ENCODE data around the gene APEH.
A peak's percentile ranks its signal among the peaks of the same experiment; 100 is the strongest.

Gene APEH

DNA sequence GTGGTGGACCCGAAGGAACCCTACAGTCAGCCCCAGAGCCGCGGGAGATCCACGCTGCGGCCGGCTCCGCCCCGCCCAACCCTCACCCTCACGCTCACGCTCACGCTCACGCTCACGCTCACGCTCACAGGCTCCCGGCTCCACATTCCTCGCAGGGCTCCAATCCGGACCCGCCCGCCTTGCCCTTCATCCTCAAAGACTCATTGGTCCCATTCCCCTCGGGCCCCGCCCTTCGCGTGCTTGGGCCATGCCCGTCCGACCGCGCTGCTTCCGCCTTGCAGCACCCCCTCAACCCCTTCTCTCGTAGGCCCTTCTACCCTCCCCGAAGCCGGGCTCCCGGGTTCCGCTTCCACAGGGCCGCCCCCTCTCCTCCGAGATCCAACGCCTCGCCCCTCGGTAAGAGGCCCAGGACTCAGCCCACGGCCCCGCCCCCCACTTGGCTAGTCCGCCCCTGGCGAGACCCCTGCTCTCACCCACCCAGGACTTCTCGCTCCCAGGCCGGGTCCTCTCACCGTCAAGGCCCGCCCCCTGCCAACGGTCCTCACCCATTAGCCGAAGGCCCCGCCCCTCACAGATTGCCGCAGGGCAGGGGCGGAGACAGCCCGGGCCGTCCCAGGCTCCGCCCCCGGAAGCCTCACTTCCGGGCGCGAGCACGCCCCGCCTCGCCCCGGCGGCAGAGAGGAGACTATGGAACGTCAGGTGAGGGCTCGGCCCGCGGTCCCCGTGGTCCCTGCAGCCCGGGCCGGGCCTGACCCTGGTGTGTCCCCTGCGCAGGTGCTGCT, at the start of gene APEH:
APEH (plus strand) TSS at position 637 of the 782 bp plus-strand sequence; CDS start at position 688, 51 bp downstream.
- peak; percentile 90 to 93 for DNase-seq (ENCODE audit: low read depth in 2 of 2)

- no peak for DNase-seq (ENCODE audit: low read depth in 2 of 2)
Measured at GRCh38 chr3:49625071-49625470, 49.1 kb upstream of the APEH start.

GRCh38 chr3:49626101-49626581, 48.0 kb upstream of the APEH start:
- no peak for DNase-seq (ENCODE audit: low read depth in 2 of 2)

- no peak for DNase-seq (ENCODE audit: low read depth in 2 of 2)
Measured at GRCh38 chr3:49626796-49627195, 47.4 kb upstream of the APEH start.

- DNase-seq (ENCODE audit: low read depth in 2 of 2), result no peak
Measured at GRCh38 chr3:49627634-49628033, 46.5 kb upstream of the APEH start.

GRCh38 chr3:49628249-49628648, 45.9 kb upstream of the APEH start:
- no peak for DNase-seq (ENCODE audit: low read depth in 2 of 2)

DNA sequence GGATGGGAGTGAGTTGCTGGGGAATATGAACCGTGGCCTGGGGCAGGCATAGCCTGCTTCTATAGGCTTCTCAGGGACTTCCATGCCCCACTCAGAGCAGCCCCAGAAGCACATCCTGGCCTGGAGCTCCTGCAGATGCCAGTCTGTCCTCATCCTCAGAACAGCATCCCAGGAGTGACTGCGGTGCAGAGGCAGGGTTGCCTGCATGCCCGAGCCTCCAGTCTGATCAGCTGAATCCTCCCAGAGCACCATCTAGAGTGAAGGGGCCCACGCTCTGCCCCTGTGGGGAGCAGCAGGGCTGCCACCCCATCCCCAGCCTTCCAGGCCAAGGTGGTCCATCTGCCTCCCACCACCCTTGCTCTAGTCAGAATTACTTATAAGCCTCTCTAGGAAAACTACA, 44.7 kb upstream of the APEH start:
- DNase-seq (ENCODE audit: low read depth in 2 of 2), result no peak

DNA sequence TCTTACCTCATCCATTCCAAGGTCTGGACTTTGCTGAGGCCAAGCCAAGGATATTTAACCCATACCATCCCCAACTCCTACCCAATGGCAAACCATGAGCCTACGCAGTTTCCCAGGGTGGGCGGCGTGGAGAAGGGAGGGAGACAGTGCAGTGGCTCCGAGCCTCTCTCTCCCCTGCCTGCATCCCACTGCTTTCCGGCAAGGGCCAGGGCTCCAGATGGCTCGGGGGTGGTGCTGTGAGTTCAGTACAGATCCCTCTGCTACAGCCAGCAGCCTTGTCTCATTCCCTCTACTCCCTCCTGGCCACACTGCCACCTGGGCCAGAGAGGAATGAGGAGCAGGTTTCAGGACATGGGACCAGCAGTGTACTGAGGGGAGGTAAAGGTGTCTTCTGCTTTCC, 44.3 kb upstream of the APEH start:
- no peak for DNase-seq (ENCODE audit: low read depth in 2 of 2)

- no peak for DNase-seq (ENCODE audit: low read depth in 2 of 2)
Measured at GRCh38 chr3:49630784-49631183, 43.4 kb upstream of the APEH start.

DNA sequence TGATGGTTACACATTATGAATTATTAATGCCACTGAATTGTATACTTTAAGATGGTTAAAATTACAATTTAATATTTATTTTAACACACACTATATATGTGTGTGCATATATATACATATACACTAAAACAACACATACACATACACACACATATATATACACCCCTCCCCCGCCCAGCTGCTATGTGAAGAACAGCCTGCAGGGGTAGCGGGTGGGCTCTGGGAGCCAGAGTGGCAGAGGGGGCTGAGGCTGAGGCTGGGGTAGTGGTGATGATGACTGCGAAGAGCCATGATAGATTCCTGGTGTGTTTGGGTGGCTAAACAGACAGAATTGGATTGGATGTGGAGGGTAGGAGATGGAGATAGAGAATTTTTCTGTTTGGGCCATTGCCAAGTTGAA, 39.4 kb upstream of the APEH start:
- no peak for DNase-seq (ENCODE audit: low read depth in 2 of 2)

DNA sequence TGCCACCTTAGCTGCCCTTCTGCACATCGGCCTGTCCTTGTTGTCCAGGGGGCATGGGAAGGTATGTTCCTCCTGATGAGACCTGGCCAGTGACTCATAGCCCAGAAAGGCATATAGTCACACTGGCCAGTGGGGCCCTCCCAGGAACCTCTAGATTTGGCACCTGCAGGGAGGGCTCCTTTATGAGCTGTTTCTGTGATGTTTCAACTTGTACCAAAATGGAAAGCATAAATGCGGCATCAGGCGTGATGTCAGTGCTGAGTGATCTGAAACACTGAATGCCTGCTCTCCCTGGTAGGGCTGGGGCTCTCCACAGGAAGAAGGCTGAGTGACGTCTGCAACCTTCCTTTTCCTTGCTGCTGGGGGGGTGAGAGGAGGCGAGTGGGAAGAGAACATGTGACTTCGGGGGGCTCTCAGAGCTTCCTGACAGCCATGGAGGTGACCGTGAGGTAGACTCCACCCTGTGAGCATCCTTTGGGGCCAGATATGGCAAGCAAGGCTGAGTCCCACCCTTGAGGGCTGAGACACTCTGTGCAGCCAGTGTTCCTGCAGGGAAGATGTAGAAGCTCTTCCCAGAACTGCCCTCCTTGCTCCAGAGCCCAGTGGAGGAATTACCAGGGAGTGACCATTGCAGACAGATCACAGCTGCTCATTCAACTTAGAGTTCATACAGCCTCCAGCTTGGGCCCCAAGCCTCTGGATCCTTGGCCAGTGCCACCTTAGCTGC, 37.1 kb upstream of the APEH start:
- no peak for DNase-seq (ENCODE audit: low read depth in 2 of 2)

DNA sequence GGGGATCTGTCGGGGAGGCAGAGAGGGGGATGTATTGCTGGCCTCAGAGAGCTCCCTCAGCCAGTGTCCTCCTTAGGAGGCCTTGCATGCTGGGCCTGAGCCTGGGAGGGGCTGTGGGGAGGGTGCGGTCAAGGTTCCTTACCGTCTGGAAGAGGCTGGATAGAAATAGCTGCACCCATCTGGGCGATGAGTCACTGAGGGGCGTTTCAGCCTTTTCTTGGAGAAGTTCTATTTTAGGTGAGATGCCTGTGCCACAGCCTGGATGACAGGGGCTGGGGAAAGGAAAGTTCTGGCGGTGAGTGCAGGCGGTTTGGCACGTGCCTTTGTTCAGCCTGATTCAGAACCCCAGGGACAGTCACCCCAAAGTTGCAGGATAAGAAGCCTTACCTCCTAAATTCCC, 35.7 kb upstream of the APEH start:
- no peak for DNase-seq (ENCODE audit: low read depth in 2 of 2)

- no peak for DNase-seq (ENCODE audit: low read depth in 2 of 2)
Measured at GRCh38 chr3:49639551-49639950, 34.6 kb upstream of the APEH start.

DNA sequence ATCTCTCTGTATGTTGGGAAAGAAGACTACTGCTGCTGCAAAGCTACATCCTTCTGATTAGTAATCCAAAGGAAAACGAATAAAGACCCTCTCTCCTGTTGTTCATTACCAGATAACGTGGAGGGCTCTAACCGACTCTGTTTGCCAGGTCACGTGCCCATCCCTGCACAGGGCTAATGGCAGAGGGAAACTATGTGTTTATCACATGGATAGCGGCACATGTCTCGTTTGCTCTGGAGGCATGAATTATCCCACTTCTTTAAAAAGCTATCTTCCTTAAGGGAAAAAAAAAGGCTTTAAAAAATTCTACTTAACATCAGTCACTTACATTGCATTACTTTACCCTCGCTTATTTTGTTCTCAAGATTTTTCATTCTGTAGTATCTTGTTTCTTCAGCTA, 32.9 kb upstream of the APEH start:
- DNase-seq (ENCODE audit: low read depth in 2 of 2), result no peak

GRCh38 chr3:49641921-49642707, 32.0 kb upstream of the APEH start:
- DNase-seq (ENCODE audit: low read depth in 2 of 2), result no peak

- no peak for DNase-seq (ENCODE audit: low read depth in 2 of 2)
Measured at GRCh38 chr3:49642708-49643145, 31.4 kb upstream of the APEH start.

GRCh38 chr3:49644684-49645083, 29.5 kb upstream of the APEH start:
- no peak for DNase-seq (ENCODE audit: low read depth in 2 of 2)

- DNase-seq (ENCODE audit: low read depth in 2 of 2), result no peak
Measured at GRCh38 chr3:49646236-49646635, 27.9 kb upstream of the APEH start.

DNA sequence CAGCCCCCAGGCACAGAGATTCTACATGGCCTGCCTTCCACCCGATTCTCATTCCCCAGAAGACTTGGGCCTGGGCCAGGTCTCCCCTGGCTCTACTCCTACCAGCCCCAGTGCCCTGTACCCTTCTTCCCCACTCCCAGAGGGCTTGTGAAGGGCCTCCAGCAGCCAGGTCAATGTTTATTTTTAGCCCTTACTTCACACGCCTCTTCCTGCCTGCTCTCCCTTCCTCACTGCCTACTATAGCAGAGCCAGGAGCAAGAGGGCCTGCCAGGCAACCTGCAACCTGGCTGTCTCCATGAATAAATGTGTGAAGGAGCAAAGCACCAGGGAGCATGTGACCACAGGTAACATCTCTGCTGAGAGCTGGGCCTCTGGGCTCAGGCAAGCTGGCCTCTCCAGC, 26.4 kb upstream of the APEH start:
- DNase-seq (ENCODE audit: low read depth in 2 of 2), result no peak

DNA sequence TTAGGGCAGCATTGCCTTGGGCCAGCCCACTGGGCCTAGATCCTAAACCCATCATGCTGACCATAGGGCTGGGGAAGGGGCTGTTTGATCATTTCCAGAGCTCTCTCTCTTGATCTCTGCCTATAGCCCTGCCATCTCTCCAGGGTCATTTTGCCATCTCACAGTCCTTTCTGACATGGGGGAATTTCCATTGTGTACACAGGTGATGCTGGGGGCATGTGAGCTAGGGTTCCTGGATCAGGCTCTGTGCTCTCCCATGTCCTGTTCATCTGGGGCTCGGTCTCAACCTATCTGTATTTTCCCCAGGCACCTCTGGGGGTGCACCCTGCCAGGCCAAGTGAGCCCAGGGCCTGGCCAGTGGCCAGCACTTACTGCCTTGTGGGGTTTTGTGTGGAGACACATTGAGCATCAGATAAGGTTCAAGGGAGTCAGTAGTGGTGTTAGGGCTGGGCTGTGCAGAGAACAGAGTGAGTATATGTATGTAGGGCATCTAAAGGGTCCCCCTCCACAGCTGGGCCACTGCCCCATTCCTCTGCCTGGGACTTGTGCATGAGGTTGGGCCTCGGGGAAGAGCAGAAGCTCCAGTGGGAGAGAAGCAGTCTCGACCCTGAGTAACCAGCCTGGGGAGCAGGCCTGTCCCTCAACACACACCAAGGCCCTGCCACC, 25.7 kb upstream of the APEH start:
- no peak for DNase-seq (ENCODE audit: low read depth in 2 of 2)

- DNase-seq (ENCODE audit: low read depth in 2 of 2), result no peak
Measured at GRCh38 chr3:49649576-49649975, 24.6 kb upstream of the APEH start.

- no peak for DNase-seq (ENCODE audit: low read depth in 2 of 2)
Measured at GRCh38 chr3:49650177-49650576, 24.0 kb upstream of the APEH start.

Measured in stimulated activated CD8-positive, alpha-beta memory T cell treated with anti-CD3 and anti-CD28 coated beads, Interleukin-2, amount 100 ng/mL, for 1 hour (primary cell).